Cardiac septum (tissue), 1 donor: ENCODE data around the gene C1D. TPM values are rescaled to one million over a fixed set of nuclear protein-coding genes. Genes with fewer than 3 reads are reported as not detected.

Source experiments
- DNase-seq: peaks from one replicate; pipeline ENCODE4 v3.0.0-alpha.2; 2020; ENCODE audit warnings: low spot score
- intact Hi-C: fragments of 100-400 bp; cut with DNase I; formaldehyde crosslinking; loops from one replicate; pipeline ENCODE4 v1.14.0; 2022
- total RNA-seq: library from RNA; stranded (reverse); fragmentation: NEBNext Ultra II Directional; extraction: Animal tissue kit (Norgen Biotek cat#: 25700); gene quantifications from one replicate; pipeline ENCODE4 v1.2.1, GENCODE V29; 2021
- donor health status: DM: no; HTN: no; CAD: no.

The C1D gene
- total RNA-seq, 1 donor from 2014 or later, result 17.9 TPM

DNA sequence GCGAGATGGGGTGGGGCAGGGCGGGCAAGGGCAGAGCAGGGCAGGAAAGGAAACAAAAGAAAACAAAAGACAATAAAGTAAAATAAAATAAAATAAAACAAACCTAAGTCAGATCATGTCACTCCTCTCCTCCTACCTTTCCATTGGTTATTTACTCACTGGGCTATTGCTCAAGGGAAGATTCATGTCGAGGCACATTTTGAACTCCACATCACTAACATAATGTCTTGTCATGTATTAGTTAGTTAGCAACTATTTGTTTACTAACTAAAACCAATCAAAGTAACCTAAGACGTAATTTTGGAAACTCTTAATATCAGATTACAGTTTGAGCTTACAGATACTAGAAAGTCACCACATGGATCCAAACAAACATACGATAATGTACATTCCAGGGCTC is 2.2 kb downstream of the C1D start:
- intact Hi-C loops, result loop anchor here (10.0 kb wide), 1 partner anchor 94 kb away; the partner anchor contains the start of gene PNO1
- DNase-seq, result no peak

- DNase-seq, result no peak
- intact Hi-C loops, result loop anchor here (10.0 kb wide), 1 partner anchor 95 kb away; the partner anchor contains the start of gene PNO1
Measured at GRCh38 chr2:68059784-68060525, 2.8 kb downstream of the C1D start.

GRCh38 chr2:68057658-68058396 is 5.0 kb downstream of the C1D start:
- intact Hi-C loops, result no loop called here
- no peak for DNase-seq

DNA sequence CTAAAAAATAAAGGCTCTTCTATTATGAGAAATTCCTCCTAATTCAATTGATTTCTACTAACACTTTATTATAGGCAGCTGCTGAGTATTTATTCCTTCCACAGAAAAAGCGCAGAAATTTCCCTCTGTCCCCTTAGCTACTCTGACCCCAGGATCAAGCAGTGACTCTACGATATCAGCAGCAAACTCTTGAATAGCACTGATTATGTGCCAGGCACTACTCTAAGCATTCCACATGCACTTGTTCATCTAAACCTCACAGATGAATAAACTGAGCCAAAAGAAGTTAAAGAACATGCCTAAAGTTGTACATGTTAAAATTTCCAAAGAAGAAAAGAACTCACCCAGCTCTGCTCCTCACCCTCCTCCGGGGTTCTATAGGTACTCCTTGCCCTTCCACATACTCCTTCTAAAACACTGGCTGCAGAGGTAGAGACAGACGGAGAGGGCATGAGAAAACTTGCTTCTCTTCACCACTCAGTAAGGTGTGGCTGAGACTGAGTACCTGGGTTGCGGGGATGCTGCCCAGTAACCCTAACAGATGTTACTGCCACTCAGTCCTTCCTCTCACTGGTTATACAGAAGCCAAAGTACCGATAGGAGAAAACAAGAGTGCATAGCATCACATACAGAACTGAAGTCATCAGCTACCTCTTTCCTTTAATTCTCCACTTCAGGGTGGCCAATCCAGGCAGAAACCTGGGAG is 9.9 kb downstream of the C1D start:
- intact Hi-C loops, result no loop called here
- no peak for DNase-seq

DNA sequence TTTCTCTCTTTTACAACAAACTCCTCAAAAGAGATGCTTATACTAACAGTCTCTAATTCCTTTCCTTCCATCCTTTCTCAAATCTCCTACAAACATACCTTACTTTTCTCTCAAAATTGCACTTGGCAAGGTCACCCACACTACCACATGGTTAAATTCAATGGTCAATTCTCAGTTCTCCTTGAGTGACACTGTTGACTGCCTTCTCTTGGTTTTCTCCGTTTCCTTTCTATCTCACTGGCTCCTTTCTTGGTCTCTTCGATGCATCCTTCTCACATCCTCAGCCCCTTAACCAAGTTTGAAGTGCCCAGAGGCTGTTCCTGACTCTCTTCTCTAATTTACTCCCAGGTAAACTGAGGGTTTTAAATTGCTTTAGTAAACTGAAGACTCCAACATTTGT is 12.5 kb downstream of the C1D start:
- intact Hi-C loops, result no loop called here
- no peak for DNase-seq

GRCh38 chr2:68046642-68047240 is 16.1 kb downstream of the C1D start:
- no peak for DNase-seq
- intact Hi-C loops, result no loop called here

DNA sequence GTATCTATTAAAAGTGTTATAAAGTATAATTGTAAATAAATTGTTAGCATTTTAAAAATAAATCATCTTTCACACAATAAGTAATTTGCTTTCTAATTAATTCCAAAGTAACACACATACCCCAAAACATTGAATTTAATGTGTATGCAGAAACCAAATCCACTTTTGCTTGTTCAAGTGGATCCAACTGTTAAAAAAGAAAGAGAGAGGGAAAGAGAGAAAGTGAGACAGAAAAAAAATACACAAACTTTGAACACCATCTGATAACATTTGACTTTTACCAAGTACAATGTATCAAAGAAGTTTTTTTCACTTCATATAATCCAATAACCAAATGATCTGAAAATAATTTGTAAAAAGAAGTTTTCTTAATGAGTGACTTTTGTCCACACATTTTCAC is 16.6 kb downstream of the C1D start:
- intact Hi-C loops, result no loop called here

DNA sequence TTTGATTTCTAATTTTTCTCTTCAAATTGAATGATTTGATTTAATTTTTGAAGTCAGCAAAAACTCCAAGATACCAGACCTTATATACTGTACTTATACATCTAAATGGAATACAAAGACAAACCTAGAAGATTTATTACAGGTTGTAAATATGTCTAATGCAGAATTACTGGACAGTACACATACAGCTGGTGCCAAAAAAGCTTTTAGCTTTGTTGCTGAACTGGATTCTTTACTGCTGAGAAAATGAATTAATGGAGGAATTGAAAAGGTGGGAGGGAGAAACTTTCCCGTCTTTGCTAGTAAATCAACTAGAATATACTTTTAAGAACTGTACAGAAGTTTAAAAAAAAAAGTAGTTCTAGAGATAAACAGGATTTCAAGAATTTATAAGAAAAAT is 17.5 kb downstream of the C1D start:
- DNase-seq, result no peak
- intact Hi-C loops, result no loop called here

More for the DNA sequence above, 16.6 kb downstream of the C1D start:
- no peak for DNase-seq

GRCh38 chr2:68044099-68044498 is 18.7 kb downstream of the C1D start:
- intact Hi-C loops, result no loop called here
- DNase-seq, result no peak

GRCh38 chr2:68043695-68044094 is 19.1 kb downstream of the C1D start:
- intact Hi-C loops, result no loop called here
- no peak for DNase-seq

GRCh38 chr2:68043032-68043431 is 19.8 kb downstream of the C1D start:
- DNase-seq, result no peak
- intact Hi-C loops, result no loop called here

DNA sequence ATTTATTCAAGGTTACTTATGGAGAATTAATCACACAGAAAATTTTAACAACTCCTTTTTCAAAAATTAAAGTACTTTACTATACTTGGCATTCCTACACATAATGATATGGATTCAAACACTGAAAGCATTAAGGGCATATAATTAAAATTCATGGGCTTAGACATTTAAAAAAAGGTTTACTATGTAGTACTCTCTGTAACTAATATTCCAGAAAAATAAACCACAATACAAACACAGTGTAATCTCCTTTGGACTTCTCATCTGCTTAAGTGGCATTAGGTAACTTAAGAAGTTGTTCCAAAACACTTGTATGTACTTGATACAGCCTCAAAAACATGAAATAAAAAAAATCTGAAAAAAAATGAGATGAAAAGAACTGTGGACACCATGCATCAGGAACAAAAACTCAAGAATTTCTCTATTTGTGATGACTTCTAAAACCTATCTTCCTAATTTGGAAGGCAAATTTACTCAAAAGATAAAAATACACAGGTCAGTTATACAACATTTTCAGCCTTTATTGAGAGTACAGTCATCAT is 21.0 kb downstream of the C1D start:
- DNase-seq, result no peak
- intact Hi-C loops, result no loop called here

DNA sequence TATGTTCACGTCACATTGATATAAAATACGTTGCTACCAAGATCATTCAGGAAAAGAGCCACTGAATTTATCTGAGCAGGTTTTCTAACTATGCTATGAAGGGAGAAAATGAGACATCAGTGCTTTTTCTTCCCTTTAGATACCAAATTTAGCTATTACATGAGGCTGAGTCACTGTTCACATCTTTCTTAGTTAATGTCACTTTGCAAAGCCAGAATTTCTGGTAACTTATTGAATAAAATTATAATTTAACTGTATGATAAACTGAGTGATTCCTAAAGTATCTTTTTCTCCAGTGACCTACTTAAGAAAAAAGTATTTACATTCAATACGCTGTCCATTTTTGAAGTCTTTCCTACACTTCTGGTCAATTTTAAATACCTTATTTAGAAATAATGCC is 22.7 kb downstream of the C1D start:
- no peak for DNase-seq
- intact Hi-C loops, result no loop called here

GRCh38 chr2:68039317-68039716 is 23.5 kb downstream of the C1D start:
- DNase-seq, result no peak
- intact Hi-C loops, result loop anchor here (10.0 kb wide), 1 partner anchor 185 kb away; no protein-coding TSS in a partner anchor

GRCh38 chr2:68032702-68033101 is 30.1 kb downstream of the C1D start:
- intact Hi-C loops, result loop anchor here (10.0 kb wide), 1 partner anchor 178 kb away; no protein-coding TSS in a partner anchor
- DNase-seq, result no peak

DNA sequence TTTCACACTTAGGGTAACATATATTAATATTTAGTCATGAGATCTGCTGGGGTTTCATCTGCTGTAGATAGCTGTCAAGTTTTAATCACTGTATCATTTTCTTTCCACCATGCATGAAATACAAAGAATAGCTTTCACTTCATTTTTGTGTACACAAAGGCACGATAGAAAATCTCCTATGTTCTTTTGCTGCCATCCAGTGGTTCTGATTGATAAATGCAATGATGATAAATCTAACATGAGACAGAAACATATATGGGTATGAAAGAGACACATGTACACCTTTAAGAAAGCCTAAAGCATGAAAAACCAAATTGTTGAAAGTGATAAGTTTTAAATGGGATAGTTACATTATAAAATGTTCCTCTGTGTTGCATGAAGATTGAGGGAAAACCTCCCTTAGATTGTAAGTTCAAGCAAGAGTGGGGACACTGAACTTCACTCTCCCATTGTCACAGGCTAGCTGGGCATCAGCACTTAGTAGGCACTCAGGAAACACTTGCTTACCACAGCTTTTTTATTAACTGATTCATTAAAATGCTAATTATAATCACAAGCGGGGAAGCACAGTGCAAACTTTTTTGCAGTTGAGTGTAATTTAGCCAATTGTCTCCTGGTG is 31.2 kb downstream of the C1D start:
- intact Hi-C loops, result loop anchor here (10.0 kb wide), 1 partner anchor 177 kb away; no protein-coding TSS in a partner anchor
- no peak for DNase-seq

DNA sequence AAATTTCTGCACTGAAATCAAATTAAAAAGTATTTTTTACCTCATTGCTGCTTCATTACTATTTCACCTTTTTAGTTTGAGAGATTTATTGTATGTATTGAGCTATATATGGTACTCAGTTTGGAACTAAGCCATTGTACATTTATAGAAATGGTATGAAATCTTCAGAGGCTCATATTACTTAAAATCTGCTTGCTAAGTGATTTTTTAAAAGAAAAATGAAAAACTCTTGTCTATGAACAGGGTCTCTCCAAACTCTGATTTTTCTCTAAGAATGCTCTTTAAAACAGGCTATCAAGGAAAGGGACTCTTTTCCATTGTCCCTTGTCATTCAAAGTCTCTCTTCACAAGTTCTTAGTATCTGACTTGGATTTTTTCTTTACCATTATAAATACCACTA is 31.8 kb downstream of the C1D start:
- intact Hi-C loops, result loop anchor here (10.0 kb wide), 1 partner anchor 176 kb away; no protein-coding TSS in a partner anchor
- no peak for DNase-seq

DNA sequence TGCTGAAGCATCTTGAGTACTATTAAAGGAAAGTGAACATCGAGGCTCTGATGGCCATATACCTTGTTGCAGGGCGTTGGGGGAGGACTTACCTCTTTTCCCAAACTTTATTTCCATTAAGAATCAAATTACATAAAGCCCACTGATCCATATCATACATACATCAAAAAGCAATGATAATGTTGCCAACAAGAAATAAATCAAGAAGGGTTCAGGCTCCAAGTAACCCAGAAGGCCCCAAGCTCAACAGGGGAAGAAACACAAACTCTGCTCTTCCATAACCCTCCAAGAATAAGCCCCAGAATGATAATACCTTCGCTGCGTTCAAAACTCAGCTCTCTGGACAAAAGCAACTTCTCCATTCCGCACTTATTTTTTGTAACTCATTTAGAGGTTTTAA is 32.3 kb downstream of the C1D start:
- intact Hi-C loops, result loop anchor here (10.0 kb wide), 1 partner anchor 176 kb away; no protein-coding TSS in a partner anchor
- no peak for DNase-seq

- intact Hi-C loops, result no loop called here
- no peak for DNase-seq
Measured at GRCh38 chr2:68027959-68028358, 34.8 kb downstream of the C1D start.
